GM21576 (cell line): ENCODE results near the gene OCSTAMP.

Experiments
- ATAC-seq: cut with Tn5 transposase; IDR thresholded peaks from one replicate; pipeline ENCODE4 v1.9.1; 2021; ENCODE audit warnings: mild to moderate bottlenecking, moderate library complexity; ENCODE audit not compliant: unreplicated experiment

OCSTAMP gene

GRCh38 chr20:46520976-46521579 lies 29.4 kb downstream of the OCSTAMP start:
- no peak for ATAC-seq

GRCh38 chr20:46520540-46520939 lies 29.9 kb downstream of the OCSTAMP start:
- no peak for ATAC-seq

GRCh38 chr20:46519471-46520068 lies 30.9 kb downstream of the OCSTAMP start:
- no peak for ATAC-seq

- peak; percentile 53 for ATAC-seq
These were observed 37.3 kb downstream of the OCSTAMP start, which contains the start of gene ZNF334 for GRCh38 chr20:46512943-46513844. Gene ZNF334 (minus strand): TSS chr20:46513559. CDS start chr20:46512102, 1,457 bp downstream.

DNA sequence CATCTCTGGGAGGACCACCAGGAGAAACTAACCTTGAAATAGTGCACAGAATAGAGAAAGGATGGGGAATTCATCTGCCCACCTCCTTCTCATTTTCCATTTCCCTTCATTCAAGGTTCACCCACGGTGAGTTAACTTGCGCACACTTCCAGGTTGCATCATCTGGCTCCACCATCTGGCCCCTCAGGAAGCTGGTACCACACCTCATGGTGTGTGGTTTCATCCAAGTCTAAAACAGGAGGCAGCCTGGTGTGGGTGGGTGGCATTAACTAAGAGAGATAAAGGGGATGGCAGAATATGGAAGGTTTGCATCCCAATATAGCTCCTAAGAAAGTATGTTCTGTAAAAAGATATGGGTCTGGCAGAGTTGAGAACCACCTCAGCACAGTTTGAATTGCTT lies 40.9 kb downstream of the OCSTAMP start:
- no peak for ATAC-seq

DNA sequence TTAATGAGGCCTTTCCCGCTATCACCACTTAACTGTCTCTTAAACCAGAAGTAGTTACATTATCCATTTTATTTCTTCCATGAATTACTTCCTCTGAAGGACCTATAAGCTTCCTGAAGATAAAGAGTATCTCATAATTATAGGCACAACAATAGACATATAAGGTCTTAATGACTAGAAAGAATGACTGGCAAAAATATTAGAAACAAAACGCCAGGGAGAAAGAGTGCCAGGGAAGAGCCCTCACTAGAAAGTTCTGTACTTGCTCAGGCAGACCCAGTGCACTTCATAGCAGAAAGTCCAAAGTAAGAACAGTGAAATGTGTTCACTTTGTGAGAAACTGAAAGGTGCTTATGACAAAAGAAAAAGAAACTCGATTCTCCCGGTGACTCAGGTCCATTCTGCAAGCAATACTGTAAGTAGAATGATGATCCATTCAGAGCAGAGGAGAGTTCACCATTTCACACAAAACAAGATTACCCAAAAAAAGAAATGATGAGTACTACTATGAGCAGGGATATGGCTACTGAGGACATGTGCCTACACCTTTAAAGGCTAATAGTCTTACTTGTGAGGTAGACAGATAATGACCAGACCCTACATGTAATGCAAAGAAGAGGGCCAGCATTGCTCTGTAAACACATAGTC lies 42.6 kb downstream of the OCSTAMP start:
- no peak for ATAC-seq

- ATAC-seq = no peak
These were observed 44.9 kb downstream of the OCSTAMP start for GRCh38 chr20:46505506-46505905.

- ATAC-seq = no peak
These were observed 48.5 kb downstream of the OCSTAMP start for GRCh38 chr20:46501961-46502360.

- ATAC-seq = no peak
These were observed 49.0 kb downstream of the OCSTAMP start for GRCh38 chr20:46501337-46501942.

DNA sequence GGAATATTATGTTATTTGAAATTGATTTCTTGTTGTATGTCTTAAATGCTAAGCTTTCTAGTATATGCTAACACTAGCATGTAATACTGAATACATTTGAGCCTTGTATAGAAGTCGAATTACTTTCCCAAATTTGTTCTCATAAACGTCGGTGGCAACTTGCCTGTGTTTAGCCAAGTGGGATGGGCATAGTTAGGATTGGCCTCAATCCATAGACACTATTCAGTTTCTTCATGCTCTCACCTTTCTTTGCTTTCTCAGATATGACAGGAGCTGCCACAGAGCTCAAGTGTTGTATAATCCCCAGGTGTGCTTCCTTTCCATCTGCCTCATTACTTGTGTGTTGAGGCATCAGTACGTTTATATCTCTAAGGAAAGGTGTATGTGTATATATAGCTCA lies 56.4 kb downstream of the OCSTAMP start:
- ATAC-seq = no peak

DNA sequence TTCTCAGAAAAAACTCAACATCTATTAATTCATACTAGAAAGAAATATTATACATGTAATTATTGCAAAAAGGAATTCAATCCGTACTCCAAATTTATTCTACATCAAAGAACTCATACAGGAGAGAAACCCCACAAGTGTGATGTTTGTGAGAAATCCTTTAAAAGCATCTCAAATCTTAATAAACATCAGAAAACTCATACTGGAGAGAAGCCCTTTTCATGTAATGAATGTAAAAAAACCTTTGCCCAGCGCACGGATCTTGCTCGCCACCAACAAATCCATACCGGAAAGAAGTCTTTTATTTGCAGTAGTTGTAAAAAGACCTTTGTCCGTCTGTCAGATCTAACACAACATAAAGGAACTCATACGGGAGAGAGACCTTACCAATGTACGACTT lies 59.1 kb downstream of the OCSTAMP start:
- ATAC-seq = no peak
